SK-N-SH (cell line): ENCODE data around the gene GDPGP1. TPM values are rescaled to one million over a fixed set of nuclear protein-coding genes. Genes with fewer than 3 reads are reported as not detected.

Source experiments
- CTCF ChIA-PET: fragments of 300-600, 350-600 bp; formaldehyde crosslinking; extraction: SDS; loops from one replicate; lab custom pipeline; 2021; lab: Yijun Ruan, JAX
- POLR2A ChIA-PET: fragments of 350-600 bp; sonication (Branson Sonifier 250); formaldehyde crosslinking; extraction: SDS; loops from one replicate; lab custom pipeline; 2020; ENCODE audit warnings: antibody characterized with exemption, inconsistent platforms; lab: Yijun Ruan, JAX
- DNase-seq: peaks from one replicate; pipeline ENCODE4 v3.0.0; 2012
- H2AFZ ChIP-seq: fragments of 200-600 bp; sonication (generic); 2 replicates; pipeline ENCODE4 v1.8.1; 2016; ENCODE audit warnings: antibody characterized with exemption, mild to moderate bottlenecking, low read depth
- H3F3A ChIP-seq: fragments of 200-600 bp; sonication (generic); replicated peaks from 2 replicates; pipeline ENCODE3; 2016; ENCODE audit warnings: antibody characterized with exemption, mild to moderate bottlenecking; ENCODE audit not compliant: insufficient read depth
- H3K27ac ChIP-seq, 2 experiments: fragments of 200-500 bp in 1 of 2; fragments of 200-600 bp in 1 of 2; sonication (Bioruptor generic) in 1 of 2; sonication (generic), shearing (Covaris generic) in 1 of 2; 2 replicates each; pipeline versions ENCODE4 v1.5.1 to v1.6.1; 2014 to 2016; ENCODE audit warnings: low read depth in 2 of 2, inconsistent platforms in 1 of 2, low read length in 1 of 2, mild to moderate bottlenecking in 1 of 2, mixed read lengths in 1 of 2
- H3K27me3 ChIP-seq: fragments of 200-600 bp; sonication (generic), shearing (Covaris generic); 2 replicates; pipeline ENCODE4 v1.6.1; 2016; ENCODE audit warnings: mixed run types; ENCODE audit not compliant: insufficient read depth
- H3K36me3 ChIP-seq, 2 experiments: fragments of 200-500 bp in 1 of 2; fragments of 200-600 bp in 1 of 2; sonication (Bioruptor generic) in 1 of 2; sonication (generic) in 1 of 2; replicated peaks in 1 of 2; 2 replicates each; pipeline versions ENCODE3 to v1.5.1; 2014 to 2016; ENCODE audit warnings: low read length in 1 of 2, mild to moderate bottlenecking in 1 of 2; ENCODE audit not compliant: insufficient read depth in 2 of 2, control insufficient read depth in 1 of 2
- H3K4me1 ChIP-seq, 2 experiments: fragments of 200-500 bp in 1 of 2; fragments of 200-600 bp in 1 of 2; sonication (Bioruptor generic) in 1 of 2; sonication (generic), shearing (Covaris generic) in 1 of 2; 2 replicates each; pipeline versions ENCODE4 v1.5.1 to v1.6.1; 2014 to 2016; ENCODE audit warnings: low read depth in 1 of 2, low read length in 1 of 2, mixed run types in 1 of 2; ENCODE audit not compliant: insufficient read depth in 2 of 2, control insufficient read depth in 1 of 2
- H3K4me2 ChIP-seq: fragments of 200-600 bp; sonication (generic), shearing (Covaris generic); 2 replicates; pipeline ENCODE4 v1.6.1; 2017; ENCODE audit warnings: mixed run types
- H3K4me3 ChIP-seq, 2 experiments: fragments of 200-500 bp in 1 of 2; fragments of 200-600 bp in 1 of 2; sonication (Bioruptor generic) in 1 of 2; sonication (generic), shearing (Covaris generic) in 1 of 2; 2 replicates each; pipeline versions ENCODE4 v1.5.1 to v1.8.1; 2014 to 2016; ENCODE audit warnings: low read depth in 2 of 2, inconsistent platforms in 1 of 2, low read length in 1 of 2, mild to moderate bottlenecking in 1 of 2, mixed read lengths in 1 of 2, moderate library complexity in 1 of 2
- H3K79me2 ChIP-seq: fragments of 200-600 bp; sonication (generic); 2 replicates; pipeline ENCODE4 v1.8.1; 2017; ENCODE audit warnings: mild to moderate bottlenecking; ENCODE audit not compliant: insufficient read depth
- H3K9ac ChIP-seq: fragments of 200-600 bp; sonication (generic); 2 replicates; pipeline ENCODE4 v1.6.1; 2017; ENCODE audit warnings: mixed run types
- H3K9me2 ChIP-seq: fragments of 200-600 bp; sonication (generic); 2 replicates; pipeline ENCODE4 v1.6.1; 2017; ENCODE audit warnings: mixed run types
- H3K9me3 ChIP-seq: fragments of 200-600 bp; sonication (generic); 2 replicates; pipeline ENCODE4 v1.6.1; 2017; ENCODE audit warnings: mixed run types, mild to moderate bottlenecking, moderate library complexity
- H4K20me1 ChIP-seq: fragments of 200-600 bp; sonication (generic); 2 replicates; pipeline ENCODE4 v1.6.1; 2017; ENCODE audit warnings: mild to moderate bottlenecking, mixed run types; ENCODE audit not compliant: insufficient read depth
- CTCF ChIP-seq: fragments of 200-600 bp; sonication (generic); IDR thresholded peaks from 2 replicates; pipeline ENCODE4 v1.6.1; 2017; ENCODE audit warnings: antibody characterized with exemption, mild to moderate bottlenecking, moderate library complexity
- ELF1 ChIP-seq: IDR thresholded peaks from 2 replicates; pipeline ENCODE4 v1.4.0; 2012
- EP300 ChIP-seq, 2 experiments: IDR thresholded peaks; 2 replicates each; pipeline versions ENCODE4 v1.4.0 to v1.6.1; 2012; ENCODE audit warnings: borderline replicate concordance in 1 of 2, low read depth in 1 of 2, low read length in 1 of 2
- EZH2phosphoT487 ChIP-seq: fragments of 200-600 bp; sonication (generic); IDR thresholded peaks from 2 replicates; pipeline ENCODE4 v1.6.1; 2017; ENCODE audit warnings: low read depth, mixed run types, mild to moderate bottlenecking, antibody characterized with exemption, moderate library complexity, borderline replicate concordance
- FOSL2 ChIP-seq: IDR thresholded peaks from 2 replicates; pipeline ENCODE4 v1.4.0; 2012; ENCODE audit warnings: low read depth, mild to moderate bottlenecking, moderate library complexity, borderline replicate concordance
- FOXJ3 ChIP-seq: sonication (generic); formaldehyde crosslinking; IDR thresholded peaks from 2 replicates; pipeline ENCODE4 v1.5.1; 2020; ENCODE audit warnings: mild to moderate bottlenecking, missing genetic modification reagents
- GABPA ChIP-seq: IDR thresholded peaks from 2 replicates; pipeline ENCODE4 v1.4.0; 2012; ENCODE audit warnings: low read depth, mild to moderate bottlenecking
- MEF2A ChIP-seq: IDR thresholded peaks from 2 replicates; pipeline ENCODE4 v1.4.0; 2012; ENCODE audit warnings: low read depth, borderline replicate concordance
- NFIC ChIP-seq: IDR thresholded peaks from 2 replicates; pipeline ENCODE4 v1.4.0; 2012; ENCODE audit warnings: borderline replicate concordance
- NRF1 ChIP-seq: IDR thresholded peaks from 2 replicates; pipeline ENCODE4 v1.6.1; 2012; ENCODE audit warnings: low read depth, mild to moderate bottlenecking, low read length
- PBX3 ChIP-seq: IDR thresholded peaks from 2 replicates; pipeline ENCODE4; 2012
- RAD21 ChIP-seq: IDR thresholded peaks from 2 replicates; pipeline ENCODE4 v1.6.1; 2012; ENCODE audit warnings: mild to moderate bottlenecking, low read length
- RCOR1 ChIP-seq: fragments of 150-350 bp; IDR thresholded peaks from 2 replicates; pipeline ENCODE4 v1.6.1; 2017; ENCODE audit warnings: antibody characterized with exemption, low read length
- RFX5 ChIP-seq: IDR thresholded peaks from 2 replicates; pipeline ENCODE4 v1.6.1; 2012; ENCODE audit warnings: mild to moderate bottlenecking, improper control_type of control experiment, low read length
- SIN3A ChIP-seq: IDR thresholded peaks from 2 replicates; pipeline ENCODE4 v1.6.1; 2012; ENCODE audit warnings: low read depth, mild to moderate bottlenecking, low read length, moderate library complexity, borderline replicate concordance
- SMC3 ChIP-seq: IDR thresholded peaks from 2 replicates; pipeline ENCODE4 v1.6.1; 2012; ENCODE audit warnings: low read depth, low read length, improper control_type of control experiment
- TCF12 ChIP-seq: IDR thresholded peaks from 2 replicates; pipeline ENCODE4 v1.4.0; 2012
- USF1 ChIP-seq: IDR thresholded peaks from 2 replicates; pipeline ENCODE4 v1.4.0; 2012; ENCODE audit warnings: low read depth, borderline replicate concordance
- YY1 ChIP-seq: IDR thresholded peaks from 2 replicates; pipeline ENCODE4 v1.4.0; 2012; ENCODE audit warnings: low read depth, mild to moderate bottlenecking
- WGBS: methylation state at CpG from one replicate; pipeline ENCODE4 v1.1.6; 2017; ENCODE audit warnings: low lambda C conversion rate; 5-methylcytosine and 5-hydroxymethylcytosine counted together
- polyA plus RNA-seq, 3 experiments: library from polyadenylated mRNA; depleted of rRNA; stranded (reverse); fragments of >200 nt; gene quantifications; 2 replicates each; pipeline ENCODE4 v1.2.3, GENCODE V29; 2012
- TF ChIP-seq, protein P1 (sequence below): fragments of 150-350 bp; IDR thresholded peaks from 2 replicates; pipeline ENCODE4 v1.6.1; 2016; ENCODE audit warnings: mild to moderate bottlenecking, low read depth, low read length

GDPGP1 gene
- polyA plus RNA-seq, 1 of the 3 experiments (the other 2 are of a cell fraction): 2.4 TPM

- Histone ChIP-seq H3K4me3 (no peak overlapping the region), H3K4me2 (no peak overlapping the region), H3K9me2 (no peaks in the 10 kb centered on the region), H3K9me3 (no peaks in the 10 kb centered on the region), H3F3A (peaks cover under 1% of the 10 kb centered on the region), H3K9ac (no peak overlapping the region), H3K4me1 (peaks cover 3 to 55% of the 10 kb centered on the region in 2 experiments; a peak in 3 of 4 replicates), H3K79me2 (peaks cover 49% of the 10 kb centered on the region), H2AFZ (no peak overlapping the region), H3K27me3 (no peaks in the 10 kb centered on the region), H3K27ac (no peak overlapping the region; a peak in 1 of 4 replicates), H4K20me1 (0 out of 2 replicates have a peak, but pooled peaks cover 4% of the 10 kb centered on the region), H3K36me3 (peaks cover 3 to 11% of the 10 kb centered on the region in 2 experiments)
- 88% methylated on average over 6 of the region's 10 CpGs for WGBS
- no peak for TF ChIP-seq PBX3
- no peak for TF ChIP-seq GABPA
- no peak for TF ChIP-seq EZH2phosphoT487
- TF ChIP-seq NFIC: no peak
- no peak for TF ChIP-seq CTCF
- no peak for TF ChIP-seq FOXJ3 (CRISPR knock-in tag)
- no peak for TF ChIP-seq TCF12
- no peak for TF ChIP-seq MEF2A
- TF ChIP-seq RAD21: no peak
- no peak for TF ChIP-seq YY1
- TF ChIP-seq FOSL2: no peak
- TF ChIP-seq USF1: no peak
- TF ChIP-seq RCOR1: no peak
- TF ChIP-seq SIN3A: no peak
- no peak for TF ChIP-seq ELF1
- TF ChIP-seq RFX5: no peak
- TF ChIP-seq SMC3: no peak
- TF ChIP-seq, protein P1, sequence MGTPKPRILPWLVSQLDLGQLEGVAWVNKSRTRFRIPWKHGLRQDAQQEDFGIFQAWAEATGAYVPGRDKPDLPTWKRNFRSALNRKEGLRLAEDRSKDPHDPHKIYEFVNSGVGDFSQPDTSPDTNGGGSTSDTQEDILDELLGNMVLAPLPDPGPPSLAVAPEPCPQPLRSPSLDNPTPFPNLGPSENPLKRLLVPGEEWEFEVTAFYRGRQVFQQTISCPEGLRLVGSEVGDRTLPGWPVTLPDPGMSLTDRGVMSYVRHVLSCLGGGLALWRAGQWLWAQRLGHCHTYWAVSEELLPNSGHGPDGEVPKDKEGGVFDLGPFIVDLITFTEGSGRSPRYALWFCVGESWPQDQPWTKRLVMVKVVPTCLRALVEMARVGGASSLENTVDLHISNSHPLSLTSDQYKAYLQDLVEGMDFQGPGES: no peak
- TF ChIP-seq NRF1: no peak
- no peak for TF ChIP-seq EP300 (IDR thresholded peaks at IDR 0.05; ENCODE audit: borderline replicate concordance in 1 of 2, low read depth in 1 of 2, low read length in 1 of 2)
- POLR2A ChIA-PET: interaction anchor here (1.1 to 1.5 kb wide), 2 partner anchors 10 to 13 kb away, joined by 3 to 7 read pairs; no protein-coding TSS in a partner anchor
- CTCF ChIA-PET: interaction anchor here (0.9 to 9.0 kb wide), 9 partner anchors 11 to 443 kb away, joined by 3 to 74 read pairs (median 4); partner anchors contain the start of genes AP3S2, CIB1 and GDPGP1
- DNase-seq: peak; percentile 9
Measured at GRCh38 chr15:90205050-90205848, 28.8 kb upstream of the GDPGP1 start.
